ENCODE results near the gene TNFSF11.

The TNFSF11 gene

GRCh38 chr13:42625611-42626010, 51.7 kb downstream of the TNFSF11 start:
- H3K4me3 ChIP-seq (replicated peaks; ENCODE audit: low read depth, low read length) = no peak overlapping the region
- DNase-seq (ENCODE audit: extremely low read depth, low read depth) = no peak
- no peak for TF ChIP-seq CTCF (IDR thresholded peaks at IDR 0.05; ENCODE audit: low read depth, low read length, missing control alignments)

GRCh38 chr13:42626176-42626860, 52.4 kb downstream of the TNFSF11 start:
- DNase-seq (ENCODE audit: extremely low read depth, low read depth) = no peak
- H3K4me3 ChIP-seq (replicated peaks; ENCODE audit: low read depth, low read length) = no peak overlapping the region
- TF ChIP-seq CTCF (IDR thresholded peaks at IDR 0.05; ENCODE audit: low read depth, low read length, missing control alignments) = no peak

- no peak for DNase-seq (ENCODE audit: extremely low read depth, low read depth)
- H3K4me3 ChIP-seq (replicated peaks; ENCODE audit: low read depth, low read length) = no peak overlapping the region
- TF ChIP-seq CTCF (IDR thresholded peaks at IDR 0.05; ENCODE audit: low read depth, low read length, missing control alignments) = no peak
Observed at GRCh38 chr13:42628666-42629065, 54.7 kb downstream of the TNFSF11 start.

- H3K4me3 ChIP-seq (replicated peaks; ENCODE audit: low read depth, low read length) = no peak overlapping the region
- TF ChIP-seq CTCF (IDR thresholded peaks at IDR 0.05; ENCODE audit: low read depth, low read length, missing control alignments) = no peak
- no peak for DNase-seq (ENCODE audit: extremely low read depth, low read depth)
Observed at GRCh38 chr13:42631181-42631580, 57.2 kb downstream of the TNFSF11 start.

- DNase-seq (ENCODE audit: extremely low read depth, low read depth) = no peak
- no peak for TF ChIP-seq CTCF (IDR thresholded peaks at IDR 0.05; ENCODE audit: low read depth, low read length, missing control alignments)
- no peak overlapping the region for H3K4me3 ChIP-seq (replicated peaks; ENCODE audit: low read depth, low read length)
Observed at GRCh38 chr13:42633495-42633894, 59.5 kb downstream of the TNFSF11 start.

- H3K4me3 ChIP-seq (replicated peaks; ENCODE audit: low read depth, low read length) = no peak overlapping the region
- no peak for TF ChIP-seq CTCF (IDR thresholded peaks at IDR 0.05; ENCODE audit: low read depth, low read length, missing control alignments)
- no peak for DNase-seq (ENCODE audit: extremely low read depth, low read depth)
Observed at GRCh38 chr13:42638101-42638500, 64.1 kb downstream of the TNFSF11 start.

GRCh38 chr13:42638886-42639285, 64.9 kb downstream of the TNFSF11 start:
- no peak overlapping the region for H3K4me3 ChIP-seq (replicated peaks; ENCODE audit: low read depth, low read length)
- DNase-seq (ENCODE audit: extremely low read depth, low read depth) = no peak
- no peak for TF ChIP-seq CTCF (IDR thresholded peaks at IDR 0.05; ENCODE audit: low read depth, low read length, missing control alignments)

All from HFF-Myc (cell line).